ENCODE data around the gene MYZAP.

The MYZAP gene

GRCh38 chr15:57663262-57663661 lies 71.6 kb downstream of the MYZAP start:
- no peak for DNase-seq (ENCODE audit: low read depth in 2 of 2)

GRCh38 chr15:57665194-57665593 lies 73.5 kb downstream of the MYZAP start:
- no peak for DNase-seq (ENCODE audit: low read depth in 2 of 2)

GRCh38 chr15:57665939-57666338 lies 74.2 kb downstream of the MYZAP start:
- DNase-seq (ENCODE audit: low read depth in 2 of 2) = no peak

GRCh38 chr15:57667171-57667849 lies 75.6 kb downstream of the MYZAP start:
- DNase-seq (ENCODE audit: low read depth in 2 of 2) = no peak

- DNase-seq (ENCODE audit: low read depth in 2 of 2) = no peak
Measured at GRCh38 chr15:57668016-57668415, 76.3 kb downstream of the MYZAP start.

- DNase-seq (ENCODE audit: low read depth in 2 of 2) = no peak
Measured at GRCh38 chr15:57671636-57672035, 79.9 kb downstream of the MYZAP start.

- DNase-seq (ENCODE audit: low read depth in 2 of 2) = no peak
Measured at GRCh38 chr15:57675481-57676181, 83.9 kb downstream of the MYZAP start.

- DNase-seq (ENCODE audit: low read depth in 2 of 2) = no peak
Measured at GRCh38 chr15:57676585-57676984, 84.9 kb downstream of the MYZAP start.

- no peak for DNase-seq (ENCODE audit: low read depth in 2 of 2)
Measured at GRCh38 chr15:57677204-57677603, 85.5 kb downstream of the MYZAP start.

- no peak for DNase-seq (ENCODE audit: low read depth in 2 of 2)
Measured at GRCh38 chr15:57680021-57680420, 88.3 kb downstream of the MYZAP start.

- DNase-seq (ENCODE audit: low read depth in 2 of 2) = no peak
Measured at GRCh38 chr15:57681011-57681410, 89.3 kb downstream of the MYZAP start.

- DNase-seq (ENCODE audit: low read depth in 2 of 2) = no peak
Measured at GRCh38 chr15:57683481-57683880, 91.8 kb downstream of the MYZAP start.

GRCh38 chr15:57684491-57685151 lies 92.9 kb downstream of the MYZAP start:
- DNase-seq (ENCODE audit: low read depth in 2 of 2) = no peak

GRCh38 chr15:57685306-57686095 lies 93.8 kb downstream of the MYZAP start:
- no peak for DNase-seq (ENCODE audit: low read depth in 2 of 2)

GRCh38 chr15:57686657-57687056 lies 95.0 kb downstream of the MYZAP start:
- no peak for DNase-seq (ENCODE audit: low read depth in 2 of 2)

GRCh38 chr15:57690341-57690966 lies 98.8 kb downstream of the MYZAP start:
- DNase-seq (ENCODE audit: low read depth in 2 of 2) = no peak

- DNase-seq (ENCODE audit: low read depth in 2 of 2) = no peak
Measured at GRCh38 chr15:57691082-57691481, 99.4 kb downstream of the MYZAP start.

- no peak for DNase-seq (ENCODE audit: low read depth in 2 of 2)
Measured at GRCh38 chr15:57692709-57693108, 101.0 kb downstream of the MYZAP start.

- no peak for DNase-seq (ENCODE audit: low read depth in 2 of 2)
Measured at GRCh38 chr15:57694279-57694678, 102.6 kb downstream of the MYZAP start.

- DNase-seq (ENCODE audit: low read depth in 2 of 2) = no peak
Measured at GRCh38 chr15:57696146-57696545, 104.4 kb downstream of the MYZAP start.

- no peak for DNase-seq (ENCODE audit: low read depth in 2 of 2)
Measured at GRCh38 chr15:57697588-57697987, 105.9 kb downstream of the MYZAP start.

GRCh38 chr15:57698243-57698642 lies 106.5 kb downstream of the MYZAP start:
- DNase-seq (ENCODE audit: low read depth in 2 of 2) = no peak

All from stimulated activated CD4-positive, alpha-beta T cell treated with anti-CD3 and anti-CD28 coated beads, Interleukin-12 subunit alpha, Interleukin-12 subunit beta, amount 100 ng/mL, for 24 hours (primary cell).